Measurements from ENCODE around the gene KCNH3. TPM values are rescaled to one million over a fixed set of nuclear protein-coding genes. Genes with fewer than 3 reads are reported as not detected.
"Not testable (repeated sequence)": the region's sequence is repeated elsewhere in the genome, so short reads cannot be mapped to it uniquely, and the experiment has no call there.

KCNH3 gene
- total RNA-seq: 3.7 TPM

GRCh38 chr12:49538510-49539403, at the start of gene KCNH3:
Gene KCNH3 (plus strand): TSS chr12:49539030. CDS start chr12:49539417, 387 bp downstream.
- DNase-seq (ENCODE audit: low spot score in 2 of 2) (peak; percentile 90 to 94), FAIRE-seq (no peak)

DNA sequence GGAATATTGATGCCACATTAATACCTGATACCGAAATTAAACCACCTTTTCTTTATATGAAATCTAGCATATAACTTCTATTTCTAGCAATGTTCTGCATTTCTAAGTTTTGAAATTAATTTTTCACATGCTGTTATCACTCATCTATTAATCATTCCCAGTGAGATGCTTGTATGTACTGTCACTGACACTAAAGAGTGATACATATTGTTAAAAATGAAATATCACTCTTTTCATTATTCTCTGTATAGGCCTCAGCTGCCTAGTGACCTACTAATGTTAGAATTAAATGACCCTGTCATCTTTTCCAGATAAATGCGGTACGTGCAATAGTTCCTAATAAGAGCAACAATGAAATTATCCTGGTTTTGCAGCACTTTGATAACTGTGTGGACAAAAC, 49.7 kb upstream of the KCNH3 start:
- FAIRE-seq (no peak), DNase-seq (ENCODE audit: low spot score in 2 of 2) (no peak)

GRCh38 chr12:49489720-49490119, 49.1 kb upstream of the KCNH3 start:
- FAIRE-seq: no peak

DNA sequence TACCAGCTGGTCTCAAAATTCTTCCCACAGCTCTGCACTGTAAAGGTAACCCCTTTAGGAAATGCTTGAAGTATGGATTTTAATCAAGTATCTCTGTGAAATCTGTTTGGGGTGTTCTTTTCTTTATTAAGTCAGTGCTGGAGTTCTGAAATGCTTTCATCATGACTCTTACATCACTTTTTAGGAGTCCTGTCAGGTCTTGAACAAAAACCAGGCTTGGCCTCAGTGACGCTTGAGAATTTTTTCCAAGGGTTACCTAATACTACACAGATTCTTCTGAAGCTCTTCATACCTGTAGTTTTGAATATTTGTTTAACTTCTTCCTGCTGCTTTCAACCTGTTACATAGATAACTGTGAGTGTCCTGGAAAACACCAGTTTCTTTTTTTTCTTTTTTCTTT, 47.0 kb upstream of the KCNH3 start:
- DNase-seq (ENCODE audit: low spot score in 2 of 2) (no peak), FAIRE-seq (no peak)

More at GRCh38 chr12:49489720-49490119, 49.1 kb upstream of the KCNH3 start:
- no peak for DNase-seq (ENCODE audit: low spot score in 2 of 2)

DNA sequence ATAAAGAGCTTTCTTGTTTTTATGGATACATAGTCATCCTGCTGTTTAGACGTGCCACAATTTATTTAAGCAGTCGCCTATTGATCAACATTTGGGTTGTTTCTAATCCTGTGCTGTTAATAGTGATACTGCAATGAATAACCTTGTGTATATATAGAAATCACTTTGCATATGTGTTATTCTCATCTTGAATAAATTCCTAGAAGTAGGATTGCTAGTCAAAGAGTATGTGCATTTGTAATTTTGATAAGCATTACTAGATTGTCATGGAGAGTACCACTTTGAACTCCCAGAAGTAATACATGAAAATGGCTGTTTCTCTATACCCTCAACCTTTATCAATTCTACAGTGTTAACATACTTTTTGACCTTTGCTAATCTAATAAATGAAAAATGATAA, 44.9 kb upstream of the KCNH3 start:
- DNase-seq (ENCODE audit: low spot score in 2 of 2) (no peak), FAIRE-seq (no peak)

- FAIRE-seq (no peak), DNase-seq (ENCODE audit: low spot score in 2 of 2) (no peak)
Observed at GRCh38 chr12:49496417-49497360, 42.1 kb upstream of the KCNH3 start.

DNA sequence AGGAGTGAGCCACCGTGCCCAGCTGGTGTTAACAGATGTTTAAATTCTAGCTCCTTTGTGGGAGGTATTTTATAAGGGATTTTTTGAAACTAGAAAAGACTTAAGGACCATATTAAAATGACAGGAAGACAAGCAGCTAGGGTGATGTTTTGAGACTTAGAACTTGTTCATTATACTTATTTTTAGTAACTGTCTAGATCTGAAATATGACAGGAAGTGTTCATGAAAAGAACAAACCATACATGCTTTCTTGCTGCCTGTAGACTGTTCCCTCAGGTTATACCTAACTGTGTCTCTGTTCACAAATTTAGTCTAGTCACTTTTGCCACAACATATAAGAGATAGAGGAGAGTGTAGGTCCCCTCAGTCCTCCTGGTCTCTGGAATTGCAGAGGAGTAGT, 36.9 kb upstream of the KCNH3 start:
- no peak for DNase-seq (ENCODE audit: low spot score in 2 of 2)
- FAIRE-seq: no peak

- no peak for FAIRE-seq
- no peak for DNase-seq (ENCODE audit: low spot score in 2 of 2)
Observed at GRCh38 chr12:49502590-49502989, 36.2 kb upstream of the KCNH3 start.

DNA sequence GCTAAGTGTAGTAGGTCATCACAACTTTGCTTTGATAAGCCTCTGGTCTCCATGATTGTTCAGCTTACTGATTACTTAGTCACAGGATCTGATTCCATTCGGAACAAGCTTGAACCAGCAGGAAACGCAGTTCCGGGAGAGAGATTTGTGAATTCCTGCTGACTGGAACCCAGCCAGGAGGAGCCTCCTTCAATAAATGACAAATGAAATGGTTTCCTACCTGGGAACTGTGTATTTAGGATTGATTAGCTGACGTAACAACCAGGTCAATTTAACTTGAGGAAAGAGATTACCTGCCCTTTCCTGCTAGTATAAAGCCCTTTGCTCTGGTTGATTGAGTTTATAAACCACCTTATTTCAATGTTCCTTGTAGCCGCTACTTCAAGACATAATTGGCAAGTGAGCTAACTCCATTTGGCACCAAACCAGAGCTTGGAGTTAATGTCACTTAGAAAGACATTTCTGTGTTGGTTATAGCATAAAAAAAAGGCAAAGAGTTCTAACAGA, 35.1 kb upstream of the KCNH3 start:
- FAIRE-seq (no peak), DNase-seq (ENCODE audit: low spot score in 2 of 2) (no peak)

GRCh38 chr12:49505672-49506071, 33.2 kb upstream of the KCNH3 start:
- no peak for FAIRE-seq
- no peak for DNase-seq (ENCODE audit: low spot score in 2 of 2)

DNA sequence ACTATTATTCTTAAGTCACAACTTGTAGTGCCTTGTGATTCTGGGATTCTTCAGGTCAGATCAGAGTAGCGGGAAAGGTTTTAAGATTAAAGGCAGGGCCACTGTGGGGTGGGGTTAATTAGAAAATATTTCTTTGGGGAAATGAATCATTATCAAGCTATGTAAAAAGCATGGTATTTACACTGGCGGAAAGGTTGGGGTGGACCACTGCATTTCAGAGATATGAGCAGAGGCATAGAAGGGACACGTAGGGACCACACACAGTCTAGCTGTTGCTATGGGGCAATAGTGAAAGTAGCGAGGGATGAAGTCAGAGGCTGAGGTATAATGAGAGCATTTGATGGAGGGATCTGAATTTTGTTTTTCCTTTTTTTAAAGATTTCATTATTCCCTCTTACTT, 31.7 kb upstream of the KCNH3 start:
- FAIRE-seq (no peak), DNase-seq (ENCODE audit: low spot score in 2 of 2) (no peak)

DNA sequence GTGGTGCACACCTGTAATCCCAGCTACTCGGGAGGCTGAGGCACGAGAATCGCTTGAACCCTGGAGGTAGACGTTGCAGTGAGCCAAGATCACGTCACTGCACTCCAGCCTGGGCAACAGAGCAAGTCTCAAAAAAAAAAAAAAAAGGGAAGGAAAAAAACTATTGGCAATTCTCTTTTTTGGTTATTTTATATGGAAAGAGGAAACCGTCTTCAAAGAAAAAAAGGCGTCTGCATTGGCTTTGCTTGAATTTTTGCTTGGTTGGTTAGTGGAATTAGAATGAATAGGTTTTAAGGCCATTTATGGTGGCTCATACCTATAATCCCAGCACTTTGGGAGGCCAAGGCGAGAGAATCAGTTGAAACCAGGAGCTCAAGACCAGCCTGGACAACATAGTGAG, 29.1 kb upstream of the KCNH3 start:
- FAIRE-seq; DNase-seq (ENCODE audit: low spot score in 2 of 2): not testable (repeated sequence)

- no peak for FAIRE-seq
Observed at GRCh38 chr12:49511410-49511809, 27.4 kb upstream of the KCNH3 start.

DNA sequence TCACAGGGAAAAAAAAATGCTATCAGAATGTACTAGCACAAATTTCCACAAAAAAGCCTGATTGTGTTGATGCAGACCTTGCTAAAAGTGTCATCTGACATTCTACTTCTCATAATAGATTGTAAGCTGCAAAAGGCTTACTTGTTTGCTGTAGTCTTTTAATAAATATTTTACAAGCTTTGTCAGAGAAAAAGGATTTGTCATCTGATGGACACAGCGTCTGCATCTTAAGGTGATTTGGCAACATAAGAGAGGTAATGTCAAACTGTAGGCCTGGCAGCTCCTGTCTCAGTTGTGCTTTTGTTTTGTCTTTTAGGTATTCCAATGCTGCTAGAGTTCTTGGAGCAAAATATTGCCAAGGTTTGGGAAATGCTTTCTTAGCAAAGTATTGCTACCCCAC, 26.3 kb upstream of the KCNH3 start:
- no peak for FAIRE-seq
- no peak for DNase-seq (ENCODE audit: low spot score in 2 of 2)

More at GRCh38 chr12:49511410-49511809, 27.4 kb upstream of the KCNH3 start:
- no peak for DNase-seq (ENCODE audit: low spot score in 2 of 2)

GRCh38 chr12:49515266-49515665, 23.6 kb upstream of the KCNH3 start:
- DNase-seq (ENCODE audit: low spot score in 2 of 2) (no peak), FAIRE-seq (no peak)

DNA sequence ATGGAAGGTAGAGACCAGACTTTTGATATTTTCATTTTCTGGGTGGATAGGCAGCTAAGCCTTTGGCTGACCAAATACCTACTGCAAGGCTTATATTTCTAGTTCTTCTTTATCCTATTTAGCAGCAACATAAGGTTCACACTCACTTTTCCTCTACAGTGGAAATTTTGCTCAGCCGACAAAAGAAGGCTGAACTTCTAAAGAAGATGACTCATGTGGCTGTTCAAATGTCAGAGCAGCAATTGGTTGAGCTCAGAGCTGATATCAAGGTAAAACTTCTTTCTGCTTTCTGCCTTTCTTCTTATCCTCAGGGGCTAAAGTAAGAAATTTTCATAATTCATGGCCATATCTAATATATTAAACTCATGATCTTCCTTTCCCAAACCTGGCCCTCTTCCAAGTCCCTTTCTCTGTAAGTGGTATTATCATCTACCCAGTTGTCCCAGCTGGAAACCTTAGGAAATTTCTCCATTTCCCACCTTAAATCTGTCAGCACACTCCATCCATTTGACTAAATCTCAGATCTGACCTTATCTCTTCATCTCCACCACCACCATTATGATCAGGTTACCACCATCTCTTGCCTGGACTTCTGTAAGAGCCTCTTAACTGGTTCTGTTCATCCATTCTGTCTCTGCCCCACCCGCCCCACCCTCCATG, 19.8 kb upstream of the KCNH3 start:
- no peak for DNase-seq (ENCODE audit: low spot score in 2 of 2)
- FAIRE-seq: no peak

GRCh38 chr12:49519574-49519936, 19.3 kb upstream of the KCNH3 start:
- FAIRE-seq (no peak), DNase-seq (ENCODE audit: low spot score in 2 of 2) (no peak)

DNA sequence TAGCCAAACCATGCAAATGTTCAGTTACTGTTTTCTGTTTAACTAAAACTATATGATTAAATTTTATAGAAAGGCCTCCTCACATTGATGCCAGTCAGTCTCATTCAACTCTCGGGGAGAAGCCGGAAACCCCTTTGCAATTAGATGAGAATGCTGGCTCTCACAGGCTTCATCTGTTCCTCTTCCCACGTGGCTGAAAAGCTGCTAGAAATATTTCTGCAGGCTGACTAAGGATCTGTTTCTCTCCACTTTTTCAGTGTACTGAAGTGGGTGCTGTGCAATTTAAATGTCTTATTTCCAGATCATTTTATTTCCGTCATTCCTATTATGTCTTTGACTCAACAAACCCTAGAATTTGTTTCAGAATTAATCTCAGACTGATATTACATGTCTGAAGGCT, 17.4 kb upstream of the KCNH3 start:
- FAIRE-seq: no peak
- DNase-seq (ENCODE audit: low spot score in 2 of 2): no peak

GRCh38 chr12:49524660-49525324, 14.0 kb upstream of the KCNH3 start:
- FAIRE-seq (no peak), DNase-seq (ENCODE audit: low spot score in 2 of 2) (no peak)

DNA sequence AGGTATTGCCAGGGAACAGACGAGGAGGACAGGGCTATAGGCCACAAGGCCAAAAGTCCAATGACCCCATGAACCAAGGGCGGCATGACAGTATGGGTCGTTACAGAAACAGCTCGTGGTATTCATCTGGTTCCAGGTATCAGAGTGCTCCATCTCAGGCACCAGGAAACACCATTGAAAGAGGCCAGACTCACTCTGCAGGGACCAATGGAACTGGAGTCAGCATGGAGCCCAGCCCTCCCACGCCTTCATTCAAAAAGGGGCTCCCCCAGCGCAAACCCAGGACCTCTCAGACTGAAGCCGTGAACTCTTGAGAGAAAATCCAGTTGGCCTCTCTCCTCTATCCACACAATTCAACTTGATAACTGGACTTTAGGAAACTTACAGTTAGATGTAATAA, 12.9 kb upstream of the KCNH3 start:
- no peak for DNase-seq (ENCODE audit: low spot score in 2 of 2)
- FAIRE-seq: no peak
